Keratinocyte (primary cell): ENCODE measurements around the gene GAS6. TPM values are rescaled to one million over a fixed set of nuclear protein-coding genes. Genes with fewer than 3 reads are reported as not detected.
A peak's percentile ranks its signal among the peaks of the same experiment; 100 is the strongest.

ENCODE experiments used
- DNase-seq: peaks from one replicate; pipeline ENCODE4 v3.0.0-alpha.2; 2011; ENCODE audit warnings: low read depth, missing footprints, low spot score
- FAIRE-seq: peaks from 2 replicates; lab custom pipeline; 2011; peaks lifted over from hg19 to GRCh38; lab: Jason Lieb, UNC
- H2AFZ ChIP-seq: 2 replicates; pipeline ENCODE4 v1.6.0; 2012; ENCODE audit warnings: low read length, control low read depth, inconsistent platforms; ENCODE audit not compliant: control insufficient read depth
- H3K27ac ChIP-seq: 2 replicates; pipeline ENCODE4 v1.5.1; 2011; ENCODE audit warnings: low read length; ENCODE audit not compliant: control insufficient read depth, insufficient read depth
- H3K27me3 ChIP-seq: 3 replicates; pipeline ENCODE4 v1.6.0; 2011; ENCODE audit warnings: low read length; ENCODE audit not compliant: control insufficient read depth, insufficient read depth; ENCODE audit errors: extremely low read depth
- H3K36me3 ChIP-seq, 2 experiments: 2 replicates in 1 of 2; 3 replicates in 1 of 2; pipeline ENCODE4 v1.5.1; 2011; ENCODE audit warnings: low read length in 2 of 2, mild to moderate bottlenecking in 1 of 2; ENCODE audit not compliant: control insufficient read depth in 2 of 2, insufficient read depth in 2 of 2; ENCODE audit errors: extremely low read depth in 1 of 2
- H3K4me1 ChIP-seq: 3 replicates; pipeline ENCODE4 v1.5.1; 2011; ENCODE audit warnings: low read length; ENCODE audit not compliant: control insufficient read depth, insufficient read depth; ENCODE audit errors: extremely low read depth
- H3K4me2 ChIP-seq: 3 replicates; pipeline ENCODE4 v1.6.0; 2011; ENCODE audit warnings: low read depth, low read length; ENCODE audit not compliant: control insufficient read depth, insufficient read depth; ENCODE audit errors: extremely low read depth
- H3K4me3 ChIP-seq, 3 experiments: fragments of 200-600 bp in 1 of 3; sonication (generic) in 1 of 3; 2 replicates in 2 of 3; 3 replicates in 1 of 3; pipeline ENCODE4 v1.5.1; 2011 to 2016; ENCODE audit warnings: low read length in 3 of 3, mild to moderate bottlenecking in 3 of 3, control low read depth in 2 of 3, inconsistent platforms in 1 of 3, low read depth in 1 of 3, mixed read lengths in 1 of 3, mixed run types in 1 of 3, moderate library complexity in 1 of 3; ENCODE audit not compliant: control insufficient read depth in 2 of 3, insufficient read depth in 2 of 3; ENCODE audit errors: extremely low read depth in 1 of 3
- H3K79me2 ChIP-seq: 2 replicates; pipeline ENCODE4 v1.6.0; 2012; ENCODE audit warnings: low read length; ENCODE audit not compliant: control insufficient read depth, insufficient read depth
- H3K9ac ChIP-seq: 3 replicates; pipeline ENCODE4 v1.6.0; 2011; ENCODE audit warnings: low read length; ENCODE audit not compliant: control insufficient read depth, insufficient read depth; ENCODE audit errors: extremely low read depth
- H3K9me1 ChIP-seq: 3 replicates; pipeline ENCODE4 v1.6.0; 2011; ENCODE audit warnings: low read length; ENCODE audit not compliant: control insufficient read depth, insufficient read depth; ENCODE audit errors: extremely low read depth
- H3K9me3 ChIP-seq: 2 replicates; pipeline ENCODE4 v1.5.1; 2012; ENCODE audit warnings: low read depth, low read length; ENCODE audit not compliant: control insufficient read depth
- H4K20me1 ChIP-seq: 3 replicates; pipeline ENCODE4 v1.6.0; 2011; ENCODE audit warnings: low read length; ENCODE audit not compliant: control insufficient read depth, insufficient read depth; ENCODE audit errors: extremely low read depth
- EZH2 ChIP-seq: IDR thresholded peaks from one replicate; pipeline ENCODE4 v1.6.1; 2012; ENCODE audit warnings: inconsistent platforms, mild to moderate bottlenecking, low read length, moderate library complexity
- dilution Hi-C: fragments of 300-500 bp; cut with MboI; formaldehyde crosslinking; loops from one replicate; pipeline ENCODE4 v1.7.0; 2020; ENCODE audit warnings: low sequenced_read_pairs; ENCODE audit not compliant: extremely low pct_ligation_motif_present
- polyA plus RNA-seq, 5 experiments: library from polyadenylated mRNA; depleted of rRNA in 3 of 5; stranded (reverse) in 3 of 5; stranded (forward) in 1 of 5; unstranded in 1 of 5; fragments of >200 nt; gene quantifications; 1 replicate in 1 of 5; 2 replicates in 3 of 5; 3 replicates in 1 of 5; pipeline versions ENCODE4 v1.2.1 to v1.2.3, GENCODE V29; 2011 to 2012; ENCODE audit warnings: missing spikeins in 2 of 5, low read depth in 1 of 5, low replicate concordance in 1 of 5
- TF ChIP-seq, protein P1 (sequence below), 3 experiments: IDR thresholded peaks in 1 of 3; conservative IDR thresholded peaks in 1 of 3; optimal IDR thresholded peaks in 1 of 3; 2 replicates in 2 of 3; 3 replicates in 1 of 3; pipeline versions ENCODE3 to v1.5.1; 2011; ENCODE audit warnings: low read length in 3 of 3, mild to moderate bottlenecking in 3 of 3, moderate library complexity in 2 of 3, control low read depth in 1 of 3, inconsistent platforms in 1 of 3; ENCODE audit not compliant: insufficient read depth in 2 of 3; ENCODE audit errors: extremely low read depth in 1 of 3

The GAS6 gene
- polyA plus RNA-seq, 1 donor (not counting 4 experiments of a cell fraction or from before 2014, with no cell fraction given): 163 TPM

DNA sequence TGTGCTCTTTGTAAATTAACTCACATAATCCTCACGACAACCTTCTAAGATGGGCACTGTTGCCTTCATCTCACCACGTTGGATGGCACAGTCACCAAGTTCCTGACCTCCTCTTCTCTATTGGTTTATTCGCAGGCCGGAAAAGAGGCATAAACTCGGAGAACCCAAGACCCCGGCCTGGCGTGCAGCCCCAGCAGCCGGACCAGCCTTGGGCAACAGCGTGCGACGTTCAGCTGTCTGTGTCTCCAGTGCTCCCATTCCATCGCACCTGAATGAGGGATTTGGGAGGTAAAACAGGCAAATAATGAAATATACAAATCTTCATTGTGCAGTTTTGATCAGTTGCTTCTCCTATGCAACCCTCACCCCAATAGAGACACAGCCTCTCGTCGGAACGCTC is 34.5 kb upstream of the GAS6 start:
- Histone ChIP-seq H3K9me3 (no peaks in the 10 kb centered on the region), H2AFZ (no peak overlapping the region), H3K9ac (no peak overlapping the region), H3K9me1 (no peaks in the 10 kb centered on the region), H3K4me1 (peaks cover 28% of the 10 kb centered on the region), H3K27me3 (no peaks in the 10 kb centered on the region), H3K4me2 (no peak overlapping the region), H3K27ac (peak overlapping the region; percentile 87), H3K36me3 (no peaks in the 10 kb centered on the region), H4K20me1 (no peaks in the 10 kb centered on the region), H3K79me2 (no peaks in the 10 kb centered on the region), H3K4me3 (no peak overlapping the region)
- dilution Hi-C loops: no loop called here
- TF ChIP-seq, protein P1, sequence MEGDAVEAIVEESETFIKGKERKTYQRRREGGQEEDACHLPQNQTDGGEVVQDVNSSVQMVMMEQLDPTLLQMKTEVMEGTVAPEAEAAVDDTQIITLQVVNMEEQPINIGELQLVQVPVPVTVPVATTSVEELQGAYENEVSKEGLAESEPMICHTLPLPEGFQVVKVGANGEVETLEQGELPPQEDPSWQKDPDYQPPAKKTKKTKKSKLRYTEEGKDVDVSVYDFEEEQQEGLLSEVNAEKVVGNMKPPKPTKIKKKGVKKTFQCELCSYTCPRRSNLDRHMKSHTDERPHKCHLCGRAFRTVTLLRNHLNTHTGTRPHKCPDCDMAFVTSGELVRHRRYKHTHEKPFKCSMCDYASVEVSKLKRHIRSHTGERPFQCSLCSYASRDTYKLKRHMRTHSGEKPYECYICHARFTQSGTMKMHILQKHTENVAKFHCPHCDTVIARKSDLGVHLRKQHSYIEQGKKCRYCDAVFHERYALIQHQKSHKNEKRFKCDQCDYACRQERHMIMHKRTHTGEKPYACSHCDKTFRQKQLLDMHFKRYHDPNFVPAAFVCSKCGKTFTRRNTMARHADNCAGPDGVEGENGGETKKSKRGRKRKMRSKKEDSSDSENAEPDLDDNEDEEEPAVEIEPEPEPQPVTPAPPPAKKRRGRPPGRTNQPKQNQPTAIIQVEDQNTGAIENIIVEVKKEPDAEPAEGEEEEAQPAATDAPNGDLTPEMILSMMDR (optimal IDR thresholded peaks at IDR 0.05 in 1 of 3, IDR thresholded peaks at IDR 0.05 in 1 of 3, conservative IDR thresholded peaks at IDR 0.05 in 1 of 3; ENCODE audit: extremely low read depth in 1 of 3, insufficient read depth in 2 of 3, low read length in 3 of 3): no peak
- TF ChIP-seq EZH2: no peak
- DNase-seq (no peak), FAIRE-seq (no peak)

DNA sequence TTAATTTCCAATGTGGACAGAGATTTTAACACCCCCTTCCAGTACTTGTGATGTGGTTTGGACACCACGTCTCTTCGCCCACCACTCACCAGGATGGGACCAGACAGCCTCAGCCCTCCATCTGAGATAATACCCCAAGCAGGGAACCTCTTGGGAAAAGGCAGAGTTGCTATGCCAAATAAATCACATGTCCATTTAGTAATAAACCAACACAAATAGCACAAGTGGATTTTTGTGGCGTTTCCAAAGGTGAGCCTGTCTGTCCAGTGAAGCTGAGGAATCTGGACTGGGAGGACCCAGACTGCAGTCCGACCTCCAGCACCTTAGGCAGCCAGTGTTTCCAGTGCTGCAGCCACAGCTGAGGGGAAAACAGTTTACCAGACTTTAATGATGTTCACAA is 34.1 kb upstream of the GAS6 start:
- Histone ChIP-seq H3K4me2 (peak overlapping the region; percentile 49), H3K9me3 (no peaks in the 10 kb centered on the region), H3K4me3 (no peak overlapping the region), H3K9ac (peak overlapping the region; percentile 29), H2AFZ (no peak overlapping the region), H4K20me1 (no peaks in the 10 kb centered on the region), H3K36me3 (no peaks in the 10 kb centered on the region), H3K79me2 (no peaks in the 10 kb centered on the region), H3K4me1 (peaks cover 28% of the 10 kb centered on the region), H3K27ac (peak overlapping the region; percentile 87), H3K27me3 (no peaks in the 10 kb centered on the region), H3K9me1 (no peaks in the 10 kb centered on the region)
- no peak for DNase-seq
- dilution Hi-C loops: no loop called here
- TF ChIP-seq, protein P1 (optimal IDR thresholded peaks at IDR 0.05 in 1 of 3, IDR thresholded peaks at IDR 0.05 in 1 of 3, conservative IDR thresholded peaks at IDR 0.05 in 1 of 3; ENCODE audit: extremely low read depth in 1 of 3, insufficient read depth in 2 of 3, low read length in 3 of 3): no peak
- TF ChIP-seq EZH2: no peak
- FAIRE-seq: no peak
